Fibroblast of lung (primary cell): ENCODE data around the gene IL6. TPM values are rescaled to one million over a fixed set of nuclear protein-coding genes. Genes with fewer than 3 reads are reported as not detected.

Experiments used
- DNase-seq, 2 donors: peaks; one replicate each; pipeline versions ENCODE4 v3.0.0 to v3.0.0-alpha.2; 2010; ENCODE audit warnings: low read depth in 2 of 2
- H2AFZ ChIP-seq: 2 replicates; pipeline ENCODE4 v1.5.1; 2012; ENCODE audit warnings: low read length, control low read depth, inconsistent platforms
- H3K27ac ChIP-seq: 2 replicates; pipeline ENCODE4 v1.5.1; 2011; ENCODE audit warnings: low read length, control low read depth; ENCODE audit not compliant: insufficient read depth
- H3K27me3 ChIP-seq: 2 replicates; pipeline ENCODE4 v1.5.1; 2011; ENCODE audit warnings: mild to moderate bottlenecking, low read length; ENCODE audit not compliant: control insufficient read depth, insufficient read depth
- H3K36me3 ChIP-seq: 2 replicates; pipeline ENCODE4 v1.5.1; 2011; ENCODE audit warnings: low read length; ENCODE audit not compliant: control insufficient read depth, insufficient read depth
- H3K4me1 ChIP-seq: 2 replicates; pipeline ENCODE4 v1.5.1; 2011; ENCODE audit warnings: low read length; ENCODE audit not compliant: control insufficient read depth, insufficient read depth; ENCODE audit errors: extremely low read depth
- H3K4me2 ChIP-seq: 2 replicates; pipeline ENCODE4 v1.5.1; 2011; ENCODE audit warnings: low read length, control low read depth; ENCODE audit not compliant: insufficient read depth; ENCODE audit errors: extremely low read depth
- H3K4me3 ChIP-seq, 4 experiments: fragments of 200-600 bp in 1 of 4; sonication (generic) in 1 of 4; replicated peaks in 1 of 4; 2 replicates each; pipeline ENCODE4 v1.5.1; 2011 to 2016; ENCODE audit warnings: low read length in 4 of 4, low read depth in 3 of 4, mild to moderate bottlenecking in 3 of 4, control low read depth in 2 of 4, inconsistent platforms in 1 of 4, mixed read lengths in 1 of 4; ENCODE audit not compliant: insufficient read depth in 1 of 4; ENCODE audit errors: control extremely low read depth in 1 of 4
- H3K79me2 ChIP-seq: 2 replicates; pipeline ENCODE4 v1.5.1; 2012; ENCODE audit warnings: mild to moderate bottlenecking, low read length, inconsistent platforms; ENCODE audit not compliant: control insufficient read depth, insufficient read depth
- H3K9ac ChIP-seq: 2 replicates; pipeline ENCODE4 v1.5.1; 2011; ENCODE audit warnings: mild to moderate bottlenecking, low read length, control low read depth; ENCODE audit not compliant: insufficient read depth
- H3K9me3 ChIP-seq: 2 replicates; pipeline ENCODE4 v1.5.1; 2012; ENCODE audit warnings: low read depth, low read length; ENCODE audit not compliant: control insufficient read depth, insufficient read depth
- H4K20me1 ChIP-seq: 2 replicates; pipeline ENCODE4 v1.5.1; 2011; ENCODE audit warnings: low read length; ENCODE audit not compliant: control insufficient read depth, insufficient read depth; ENCODE audit errors: extremely low read depth
- CTCF ChIP-seq, 2 donors: IDR thresholded peaks in 1 of 2; conservative IDR thresholded peaks in 1 of 2; 1 replicate in 1 of 2; 2 replicates in 1 of 2; pipeline ENCODE4 v1.5.1; 2011 to 2012; ENCODE audit warnings: low read length in 2 of 2, control low read depth in 1 of 2, inconsistent platforms in 1 of 2, low read depth in 1 of 2, mild to moderate bottlenecking in 1 of 2
- EZH2 ChIP-seq: IDR thresholded peaks from 2 replicates; pipeline ENCODE4 v1.5.1; 2012; ENCODE audit warnings: low read length, control low read depth, mild to moderate bottlenecking; ENCODE audit errors: missing control alignments
- polyA plus RNA-seq, 2 donors: library from polyadenylated mRNA; depleted of rRNA in 1 of 2; stranded (reverse) in 1 of 2; unstranded in 1 of 2; fragments of >200 nt; gene quantifications; 2 replicates each; pipeline ENCODE4 v1.2.1, GENCODE V29; 2011 to 2012; ENCODE audit warnings: missing spikeins in 1 of 2
- total RNA-seq: library from RNA; depleted of rRNA; stranded (reverse); fragments of >200 nt; gene quantifications from 2 replicates; pipeline ENCODE4 v1.2.1, GENCODE V29; 2014

IL6 gene
- total and polyA plus RNA-seq, 2 donors (not counting 1 experiment from before 2014, with no cell fraction given), result 20.2 to 33.7 TPM

GRCh38 chr7:22680482-22680911, 46.5 kb upstream of the IL6 start:
- Histone ChIP-seq H3K36me3 (no peaks in the 10 kb centered on the region), H2AFZ (no peak overlapping the region), H3K4me1 (no peaks in the 10 kb centered on the region), H3K4me2 (no peak overlapping the region), H4K20me1 (no peaks in the 10 kb centered on the region), H3K9me3 (no peaks in the 10 kb centered on the region), H3K79me2 (no peaks in the 10 kb centered on the region), H3K9ac (no peak overlapping the region), H3K4me3 (no peak overlapping the region), H3K27me3 (no peaks in the 10 kb centered on the region), H3K27ac (no peak overlapping the region)
- DNase-seq, result no peak
- no peak for TF ChIP-seq EZH2
- TF ChIP-seq CTCF (conservative IDR thresholded peaks at IDR 0.05 in 1 of 2, IDR thresholded peaks at IDR 0.05 in 1 of 2; ENCODE audit: low read depth in 1 of 2, low read length in 2 of 2), result no peak

GRCh38 chr7:22681312-22681711, 45.7 kb upstream of the IL6 start:
- Histone ChIP-seq H3K27me3 (no peaks in the 10 kb centered on the region), H3K9me3 (no peaks in the 10 kb centered on the region), H3K36me3 (no peaks in the 10 kb centered on the region), H3K4me1 (no peaks in the 10 kb centered on the region), H3K9ac (no peak overlapping the region), H3K4me2 (no peak overlapping the region), H3K27ac (no peak overlapping the region), H4K20me1 (no peaks in the 10 kb centered on the region), H3K79me2 (no peaks in the 10 kb centered on the region), H3K4me3 (no peak overlapping the region), H2AFZ (no peak overlapping the region)
- no peak for TF ChIP-seq EZH2
- no peak for TF ChIP-seq CTCF (conservative IDR thresholded peaks at IDR 0.05 in 1 of 2, IDR thresholded peaks at IDR 0.05 in 1 of 2; ENCODE audit: low read depth in 1 of 2, low read length in 2 of 2)
- no peak for DNase-seq

- H3K9me3 ChIP-seq, result no peaks in the 10 kb centered on the region
- no peak for TF ChIP-seq EZH2
- H3K9ac ChIP-seq, result no peak overlapping the region
- H4K20me1 ChIP-seq, result no peaks in the 10 kb centered on the region
- no peak for DNase-seq
- H3K27ac ChIP-seq, result no peak overlapping the region
- H3K36me3 ChIP-seq, result no peaks in the 10 kb centered on the region
- H3K4me2 ChIP-seq, result no peak overlapping the region
- no peaks in the 10 kb centered on the region for H3K4me1 ChIP-seq
- no peaks in the 10 kb centered on the region for H3K27me3 ChIP-seq
- no peaks in the 10 kb centered on the region for H3K79me2 ChIP-seq
- no peak overlapping the region for H2AFZ ChIP-seq
- no peak overlapping the region for H3K4me3 ChIP-seq
Observed at GRCh38 chr7:22681852-22682657, 44.9 kb upstream of the IL6 start.
